Endothelial cell of umbilical vein (primary cell): ENCODE measurements around the gene ADAP1. TPM values are rescaled to one million over a fixed set of nuclear protein-coding genes. Genes with fewer than 3 reads are reported as not detected.

Experiments
- BruUV-seq: library from RNA; stranded (reverse); fragments of 400-500 nt; replicated peaks from 2 replicates; lab custom pipeline; 2021; lab: Mats Ljungman, UMichigan
- CTCF ChIA-PET: fragments of 300-600, 350-600 bp; sonication (Branson Sonifier 250); formaldehyde crosslinking; loops from one replicate; lab custom pipeline; 2021; ENCODE audit warnings: antibody characterized with exemption, inconsistent platforms; lab: Charles Lee
- POLR2A ChIA-PET: fragments of 300-600, 350-600 bp; sonication (Branson Sonifier 250); formaldehyde crosslinking; loops from one replicate; lab custom pipeline; 2021; ENCODE audit warnings: antibody characterized with exemption, inconsistent platforms; lab: Charles Lee
- DNase-seq: peaks from one replicate; pipeline ENCODE4 v3.0.0-alpha.2; 2011; ENCODE audit warnings: low read depth, low spot score
- FAIRE-seq: peaks from 2 replicates; lab custom pipeline; 2011; peaks lifted over from hg19 to GRCh38; lab: Jason Lieb, UNC
- H2AFZ ChIP-seq: 2 replicates; pipeline ENCODE4 v1.6.0; 2012; ENCODE audit warnings: low read depth, low read length, control low read depth, inconsistent platforms
- H3K27ac ChIP-seq: 2 replicates; pipeline ENCODE4 v1.5.1; 2011; ENCODE audit warnings: low read depth, mild to moderate bottlenecking, control low read depth, low read length, moderate library complexity; ENCODE audit not compliant: insufficient read depth
- H3K27me3 ChIP-seq, 2 experiments: 2 replicates each; pipeline versions ENCODE4 v1.6.0 to v1.6.1; 2011; ENCODE audit warnings: low read length in 2 of 2, mixed read lengths in 1 of 2; ENCODE audit not compliant: control insufficient read depth in 2 of 2, insufficient read depth in 2 of 2
- H3K36me3 ChIP-seq, 2 experiments: 2 replicates in 1 of 2; 3 replicates in 1 of 2; pipeline ENCODE4 v1.5.1; 2011; ENCODE audit warnings: low read length in 2 of 2, mild to moderate bottlenecking in 1 of 2, moderate library complexity in 1 of 2; ENCODE audit not compliant: control insufficient read depth in 2 of 2, insufficient read depth in 2 of 2; ENCODE audit errors: extremely low read depth in 1 of 2
- H3K4me1 ChIP-seq: 3 replicates; pipeline ENCODE4 v1.5.1; 2011; ENCODE audit warnings: mild to moderate bottlenecking, low read length; ENCODE audit not compliant: control insufficient read depth, insufficient read depth; ENCODE audit errors: extremely low read depth
- H3K4me2 ChIP-seq: 2 replicates; pipeline ENCODE4 v1.6.1; 2011; ENCODE audit warnings: low read length, control low read depth, mixed read lengths; ENCODE audit not compliant: insufficient read depth
- H3K4me3 ChIP-seq, 3 experiments: fragments of 200-600 bp in 1 of 3; sonication (generic), shearing (Covaris generic) in 1 of 3; replicated peaks in 1 of 3; 2 replicates each; pipeline ENCODE4 v1.5.1; 2011 to 2016; ENCODE audit warnings: control low read depth in 3 of 3, low read length in 3 of 3, mild to moderate bottlenecking in 2 of 3, inconsistent platforms in 1 of 3, low read depth in 1 of 3, moderate library complexity in 1 of 3; ENCODE audit not compliant: insufficient read depth in 1 of 3
- H3K79me2 ChIP-seq: 2 replicates; pipeline ENCODE4 v1.6.0; 2012; ENCODE audit warnings: low read length, inconsistent platforms; ENCODE audit not compliant: control insufficient read depth, insufficient read depth
- H3K9ac ChIP-seq: replicated peaks from 2 replicates; pipeline ENCODE3; 2011; ENCODE audit warnings: low read length, control low read depth; ENCODE audit not compliant: insufficient read depth; ENCODE audit errors: extremely low read depth
- H3K9me1 ChIP-seq: replicated peaks from 3 replicates; pipeline ENCODE4 v1.6.0; 2011; ENCODE audit warnings: mild to moderate bottlenecking, low read length; ENCODE audit not compliant: control insufficient read depth, insufficient read depth; ENCODE audit errors: extremely low read depth
- H3K9me3 ChIP-seq: replicated peaks from 2 replicates; pipeline ENCODE4 v1.5.1; 2012; ENCODE audit warnings: low read length, inconsistent platforms; ENCODE audit not compliant: control insufficient read depth, insufficient read depth
- H4K20me1 ChIP-seq: replicated peaks from 2 replicates; pipeline ENCODE3; 2011; ENCODE audit warnings: mild to moderate bottlenecking, low read length; ENCODE audit not compliant: control insufficient read depth, insufficient read depth; ENCODE audit errors: extremely low read depth
- EZH2 ChIP-seq: IDR thresholded peaks from 2 replicates; pipeline ENCODE4 v1.6.1; 2012; ENCODE audit warnings: borderline replicate concordance, low read depth, mild to moderate bottlenecking, moderate library complexity, low read length, inconsistent platforms; ENCODE audit not compliant: severe bottlenecking
- FOS ChIP-seq: IDR thresholded peaks from 2 replicates; pipeline ENCODE4 v1.6.1; 2011; ENCODE audit warnings: mild to moderate bottlenecking, low read length, moderate library complexity, borderline replicate concordance; ENCODE audit not compliant: insufficient read depth
- GATA2 ChIP-seq: IDR thresholded peaks from 2 replicates; pipeline ENCODE4 v1.7.0; 2011; ENCODE audit warnings: low read depth, mild to moderate bottlenecking, moderate library complexity, mixed read lengths, low read length; ENCODE audit not compliant: insufficient read length, insufficient read depth
- JUN ChIP-seq: IDR thresholded peaks from 2 replicates; pipeline ENCODE4 v1.6.1; 2011; ENCODE audit warnings: borderline replicate concordance, low read depth; ENCODE audit not compliant: insufficient read length, insufficient read depth
- MAX ChIP-seq: IDR thresholded peaks from 2 replicates; pipeline ENCODE4 v1.6.1; 2011; ENCODE audit not compliant: insufficient read depth, insufficient read length
- MYC ChIP-seq: IDR thresholded peaks from one replicate; pipeline ENCODE4 v1.6.1; 2011; ENCODE audit warnings: mild to moderate bottlenecking, low read depth, low read length
- POLR2A ChIP-seq: IDR thresholded peaks from 2 replicates; pipeline ENCODE4 v1.6.1; 2012; ENCODE audit warnings: low read depth, mild to moderate bottlenecking, control low read depth, low read length
- POLR2AphosphoS5 ChIP-seq: IDR thresholded peaks from 2 replicates; pipeline ENCODE4 v1.6.1; 2012; ENCODE audit warnings: low read depth, mild to moderate bottlenecking, control low read depth, low read length, moderate library complexity; ENCODE audit not compliant: insufficient read depth
- dilution Hi-C: fragments of 300-500 bp; cut with MboI; formaldehyde crosslinking; loops from one replicate; pipeline ENCODE4 v1.15.0; 2019; ENCODE audit warnings: low sequenced_read_pairs; ENCODE audit not compliant: extremely low pct_ligation_motif_present
- intact Hi-C: fragments of 100-400 bp; cut with micrococcal nuclease; formaldehyde crosslinking; loops from one replicate; pipeline ENCODE4 v1.10.0; 2022
- polyA plus RNA-seq, 4 experiments: library from polyadenylated mRNA; depleted of rRNA in 3 of 4; stranded (reverse) in 3 of 4; unstranded in 1 of 4; fragments of >200 nt; gene quantifications; 2 replicates each; pipeline versions ENCODE4 v1.2.1 to v1.2.3, GENCODE V29; 2011 to 2012; ENCODE audit warnings: missing spikeins in 1 of 4
- total RNA-seq: library from RNA; stranded (reverse); gene quantifications from 2 replicates; pipeline ENCODE4 v1.2.3, GENCODE V29; 2021
- TF ChIP-seq, protein P1 (sequence below), 2 donors: IDR thresholded peaks; 1 replicate in 1 of 2; 2 replicates in 1 of 2; pipeline ENCODE4 v1.5.1; 2011; ENCODE audit warnings: low read length in 2 of 2, mild to moderate bottlenecking in 2 of 2, moderate library complexity in 2 of 2, control low read depth in 1 of 2, inconsistent platforms in 1 of 2, low read depth in 1 of 2; ENCODE audit not compliant: insufficient read depth in 1 of 2; ENCODE audit errors: extremely low read depth in 1 of 2

The ADAP1 gene
- total and polyA plus RNA-seq, 2 donors (not counting 3 experiments of a cell fraction or from before 2014, with no cell fraction given): 0.49 to 0.58 TPM

DNA sequence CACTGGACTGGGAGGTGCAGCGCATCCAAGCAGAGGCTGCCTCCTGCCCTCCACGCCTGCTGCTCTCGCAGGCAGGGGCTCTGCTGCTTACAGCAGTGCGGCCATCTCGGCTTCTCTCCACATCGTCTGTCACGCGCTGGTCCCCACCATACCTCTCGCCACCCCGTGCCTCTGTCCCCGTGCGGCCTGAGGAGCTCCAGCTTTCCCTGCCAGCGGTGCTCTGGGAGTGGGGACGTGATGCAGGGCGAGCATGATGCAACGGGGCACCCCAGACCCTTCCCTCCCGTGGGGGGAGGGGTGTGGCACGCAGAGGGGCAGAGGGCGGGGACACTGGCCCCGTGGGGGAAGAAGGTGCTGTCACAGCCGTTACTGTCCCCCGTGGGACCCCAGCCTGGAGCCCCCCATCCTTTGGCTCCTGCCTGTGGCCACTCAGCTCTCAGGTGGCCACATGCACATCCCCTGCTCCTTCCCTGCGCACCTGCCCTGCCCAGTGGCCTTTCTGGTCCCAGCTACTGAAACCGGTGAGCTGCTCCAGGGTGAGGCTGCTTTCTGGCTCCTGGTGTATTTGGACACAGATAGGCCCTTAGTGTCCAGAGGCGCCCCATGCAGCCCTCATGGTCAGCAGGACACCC is 69.1 kb downstream of the ADAP1 start:
- Histone ChIP-seq H3K9me1 (no peaks in the 10 kb centered on the region), H4K20me1 (no peaks in the 10 kb centered on the region), H2AFZ (no peak overlapping the region), H3K9ac (no peak overlapping the region), H3K27ac (no peak overlapping the region), H3K4me2 (no peak overlapping the region), H3K36me3 (peaks cover 3 to 31% of the 10 kb centered on the region in 2 experiments), H3K9me3 (no peaks in the 10 kb centered on the region), H3K4me1 (no peaks in the 10 kb centered on the region), H3K4me3 (no peak overlapping the region), H3K79me2 (peaks cover 59% of the 10 kb centered on the region), H3K27me3 (no peaks in the 10 kb centered on the region)
- FAIRE-seq (no peak), DNase-seq (no peak)
- POLR2A ChIA-PET: no interaction called here
- dilution Hi-C loops: no loop called here
- CTCF ChIA-PET: no interaction called here
- no TSS peak for BruUV-seq
- intact Hi-C loops: no loop called here
- TF ChIP-seq MYC: no peak
- no peak for TF ChIP-seq POLR2A
- TF ChIP-seq POLR2AphosphoS5: no peak
- TF ChIP-seq EZH2: no peak
- TF ChIP-seq MAX: no peak

DNA sequence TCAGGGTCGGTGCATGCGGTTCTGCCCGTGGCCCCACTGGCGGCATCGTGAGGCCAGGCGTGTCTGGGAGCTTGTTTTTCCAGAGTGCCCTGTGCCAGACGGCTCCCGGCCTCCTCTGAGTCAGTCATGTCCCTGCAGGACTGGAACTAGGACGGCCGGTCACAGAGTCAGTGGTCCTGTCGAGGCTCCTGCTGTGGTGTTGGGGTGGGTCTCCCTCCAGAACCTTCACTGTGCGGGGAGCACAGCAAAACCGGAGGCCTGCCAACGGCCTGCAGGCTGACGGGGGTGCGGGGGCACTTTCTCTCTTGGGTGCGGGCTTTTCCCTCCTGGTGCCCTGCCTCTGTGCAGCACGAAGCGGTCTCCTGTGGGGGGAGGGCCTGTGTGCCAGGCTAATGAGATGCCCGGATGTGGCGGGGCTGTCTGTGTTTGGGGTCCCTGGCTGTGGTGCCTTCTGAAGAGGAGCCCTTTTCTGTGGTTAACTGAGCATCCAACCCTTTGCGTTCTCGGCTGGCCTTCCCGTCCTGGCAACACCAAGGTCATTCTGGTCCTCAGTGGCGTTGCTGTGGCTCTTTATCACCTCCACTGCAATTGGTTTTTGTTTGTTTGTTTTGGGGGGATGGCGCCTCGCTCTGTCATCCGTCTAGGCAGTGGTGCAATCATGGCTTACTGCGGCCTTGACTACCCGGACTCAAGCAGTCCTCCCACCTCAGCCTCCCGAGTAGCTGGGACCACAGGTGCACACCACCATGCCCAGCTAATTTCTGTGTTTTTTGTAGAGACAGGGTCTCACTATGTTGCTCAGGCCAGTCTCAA is 70.1 kb downstream of the ADAP1 start:
- intact Hi-C loops (no loop called here), dilution Hi-C loops (no loop called here)
- Histone ChIP-seq H3K4me3 (no peak overlapping the region), H2AFZ (no peak overlapping the region), H3K79me2 (peaks cover 67% of the 10 kb centered on the region), H3K9me3 (no peaks in the 10 kb centered on the region), H3K4me1 (no peaks in the 10 kb centered on the region), H3K9ac (no peak overlapping the region), H3K27ac (no peak overlapping the region), H3K9me1 (no peaks in the 10 kb centered on the region), H3K27me3 (no peaks in the 10 kb centered on the region), H3K36me3 (peaks cover 3 to 30% of the 10 kb centered on the region in 2 experiments), H4K20me1 (no peaks in the 10 kb centered on the region), H3K4me2 (no peak overlapping the region)
- FAIRE-seq: no peak
- no TSS peak for BruUV-seq
- ChIA-PET POLR2A (no interaction called here), CTCF (no interaction called here)
- no peak for DNase-seq
- TF ChIP-seq GATA2 (no peak), POLR2A (no peak), MAX (no peak), JUN (no peak), FOS (no peak), EZH2 (no peak), POLR2AphosphoS5 (no peak), MYC (no peak)
- TF ChIP-seq, protein P1, sequence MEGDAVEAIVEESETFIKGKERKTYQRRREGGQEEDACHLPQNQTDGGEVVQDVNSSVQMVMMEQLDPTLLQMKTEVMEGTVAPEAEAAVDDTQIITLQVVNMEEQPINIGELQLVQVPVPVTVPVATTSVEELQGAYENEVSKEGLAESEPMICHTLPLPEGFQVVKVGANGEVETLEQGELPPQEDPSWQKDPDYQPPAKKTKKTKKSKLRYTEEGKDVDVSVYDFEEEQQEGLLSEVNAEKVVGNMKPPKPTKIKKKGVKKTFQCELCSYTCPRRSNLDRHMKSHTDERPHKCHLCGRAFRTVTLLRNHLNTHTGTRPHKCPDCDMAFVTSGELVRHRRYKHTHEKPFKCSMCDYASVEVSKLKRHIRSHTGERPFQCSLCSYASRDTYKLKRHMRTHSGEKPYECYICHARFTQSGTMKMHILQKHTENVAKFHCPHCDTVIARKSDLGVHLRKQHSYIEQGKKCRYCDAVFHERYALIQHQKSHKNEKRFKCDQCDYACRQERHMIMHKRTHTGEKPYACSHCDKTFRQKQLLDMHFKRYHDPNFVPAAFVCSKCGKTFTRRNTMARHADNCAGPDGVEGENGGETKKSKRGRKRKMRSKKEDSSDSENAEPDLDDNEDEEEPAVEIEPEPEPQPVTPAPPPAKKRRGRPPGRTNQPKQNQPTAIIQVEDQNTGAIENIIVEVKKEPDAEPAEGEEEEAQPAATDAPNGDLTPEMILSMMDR (IDR thresholded peaks at IDR 0.05; ENCODE audit: extremely low read depth in 1 of 2, insufficient read depth in 1 of 2, low read depth in 1 of 2, low read length in 2 of 2): no peak
